Femur (tissue), 1 donor: ENCODE results near the gene SYNJ2BP.
"Not testable (repeated sequence)": the region's sequence is repeated elsewhere in the genome, so short reads cannot be mapped to it uniquely, and the experiment has no call there.

ENCODE experiments used
- DNase-seq: peaks from one replicate; pipeline ENCODE4 v3.0.0-alpha.2; 2017

Gene SYNJ2BP

DNA sequence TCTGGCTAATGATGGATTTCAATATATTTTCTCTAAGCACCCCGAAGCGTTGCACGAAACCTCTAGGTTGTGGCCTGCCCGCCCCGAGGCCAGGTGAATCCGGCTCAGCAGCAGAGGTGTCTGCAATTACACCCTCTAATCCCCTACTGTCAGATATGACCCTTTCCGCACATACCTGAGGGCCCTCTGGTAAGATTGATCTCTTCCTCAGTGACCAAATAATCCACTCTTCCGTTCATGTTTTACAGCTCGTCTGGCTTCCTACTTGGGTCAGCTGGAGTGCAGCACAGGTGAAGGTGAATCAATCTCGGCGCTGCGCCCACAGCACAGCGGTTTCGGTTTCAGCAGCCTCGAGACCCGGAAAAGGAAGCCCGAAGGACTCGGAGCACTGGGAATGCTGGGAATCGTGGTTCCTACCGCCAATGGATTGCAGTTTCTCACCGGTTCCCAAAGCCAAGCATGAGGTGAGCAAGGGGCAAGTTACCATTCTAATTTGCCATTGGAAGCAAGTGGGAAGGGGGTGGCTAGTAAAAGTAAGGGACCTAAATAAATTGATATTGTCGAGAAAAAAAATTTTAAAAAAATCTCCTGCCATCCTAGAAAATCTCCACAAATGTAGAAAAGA is at the start of gene SYNJ2BP:
Gene SYNJ2BP (minus strand): TSS at position 366 of the 625 bp plus-strand sequence. CDS start 127 bp downstream, at position 239.
- DNase-seq, result peak; percentile 73

- no peak for DNase-seq
Observed at GRCh38 chr14:70454731-70455130, 37.8 kb upstream of the SYNJ2BP start.

DNA sequence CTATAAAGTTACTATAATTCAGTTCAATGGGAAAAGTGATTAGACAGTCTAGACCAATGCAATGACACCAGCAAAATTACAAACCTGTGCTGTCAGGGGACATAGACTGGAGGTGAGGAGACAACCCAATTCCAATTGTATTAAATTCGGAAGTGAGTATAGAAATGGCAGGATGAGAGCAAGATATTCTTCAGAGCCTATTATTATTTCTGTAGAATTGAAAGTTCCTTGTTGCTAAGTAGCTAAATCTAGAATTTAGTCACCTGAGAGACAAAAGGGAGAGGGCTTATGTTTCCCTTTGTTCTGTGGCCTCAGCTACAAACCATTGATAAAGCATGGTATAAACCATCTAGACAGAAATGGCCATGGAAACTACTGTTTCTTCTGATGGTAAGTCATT is 35.0 kb upstream of the SYNJ2BP start, which contains the start of gene ADAM21:
Gene ADAM21 (plus strand): TSS at position 301 of the 400 bp plus-strand sequence. CDS start 5,326 bp downstream, outside the sequence.
- no peak for DNase-seq

GRCh38 chr14:70448633-70449340 is 31.9 kb upstream of the SYNJ2BP start:
- DNase-seq, result no peak

- DNase-seq, result no peak
Observed at GRCh38 chr14:70442750-70443149, 25.9 kb upstream of the SYNJ2BP start.

DNA sequence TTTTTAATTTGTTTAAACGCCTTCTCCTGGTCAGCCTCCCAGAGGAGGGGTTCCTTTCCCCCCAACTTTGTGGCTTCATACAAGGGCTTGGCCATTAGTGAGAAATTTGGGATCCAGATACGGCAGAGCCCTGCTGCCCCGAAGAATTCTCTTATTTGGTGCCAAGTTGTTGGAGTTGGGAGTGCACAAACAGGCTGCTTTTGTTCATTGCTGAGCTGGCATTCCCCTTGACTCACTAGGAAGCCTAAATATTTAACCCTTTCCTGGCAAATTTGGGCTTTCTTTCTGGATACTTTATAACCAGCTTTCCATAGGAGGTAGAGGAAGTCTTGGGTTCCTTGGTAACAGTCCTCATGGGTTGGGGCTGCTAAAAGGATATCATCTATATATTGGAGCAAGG is 24.8 kb upstream of the SYNJ2BP start:
- DNase-seq, result no peak

GRCh38 chr14:70436867-70437266 is 20.0 kb upstream of the SYNJ2BP start:
- no peak for DNase-seq

- not testable (repeated sequence) for DNase-seq
Observed at GRCh38 chr14:70426555-70426954, 9.7 kb upstream of the SYNJ2BP start.

DNA sequence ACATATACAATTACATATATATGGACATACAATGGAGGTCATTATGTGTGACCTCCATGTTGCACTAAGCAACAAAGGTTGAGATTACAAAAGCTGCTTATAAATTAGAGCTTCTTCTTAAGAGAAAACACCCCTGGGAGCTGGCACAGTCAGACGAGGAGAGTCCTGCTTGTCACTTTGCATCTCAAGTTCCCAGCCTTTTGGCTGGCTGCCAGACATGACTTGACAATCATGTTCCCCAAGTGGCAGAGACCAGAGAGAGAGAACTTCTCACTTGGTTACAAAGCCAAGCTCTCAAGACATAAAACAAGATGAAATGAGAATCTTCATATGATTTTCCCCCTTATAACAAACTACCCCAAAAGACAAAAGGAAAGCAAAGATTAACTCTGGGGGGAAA is 8.5 kb upstream of the SYNJ2BP start:
- DNase-seq, result peak; percentile 35

DNA sequence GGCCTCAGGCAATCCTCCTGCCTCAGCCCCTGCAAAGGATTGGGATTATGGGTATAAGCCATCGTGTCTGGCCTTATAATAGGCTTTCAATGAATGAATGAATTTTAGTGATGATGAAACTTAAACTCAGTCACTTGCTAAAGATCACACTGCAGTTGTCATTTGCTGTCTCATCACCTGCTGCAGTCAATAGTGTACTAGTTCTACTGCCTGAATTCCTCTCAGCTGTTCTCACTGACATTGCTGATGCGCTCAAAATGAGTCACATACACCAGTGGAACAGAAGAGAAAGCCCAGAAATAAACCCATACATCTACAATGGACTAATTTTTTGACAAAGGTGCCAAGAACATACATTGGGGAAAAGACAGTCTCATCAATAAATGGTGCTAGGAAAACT is 5.6 kb upstream of the SYNJ2BP start:
- DNase-seq, result no peak

- not testable (repeated sequence) for DNase-seq
Observed at GRCh38 chr14:70419270-70419931, 2.5 kb upstream of the SYNJ2BP start.

DNA sequence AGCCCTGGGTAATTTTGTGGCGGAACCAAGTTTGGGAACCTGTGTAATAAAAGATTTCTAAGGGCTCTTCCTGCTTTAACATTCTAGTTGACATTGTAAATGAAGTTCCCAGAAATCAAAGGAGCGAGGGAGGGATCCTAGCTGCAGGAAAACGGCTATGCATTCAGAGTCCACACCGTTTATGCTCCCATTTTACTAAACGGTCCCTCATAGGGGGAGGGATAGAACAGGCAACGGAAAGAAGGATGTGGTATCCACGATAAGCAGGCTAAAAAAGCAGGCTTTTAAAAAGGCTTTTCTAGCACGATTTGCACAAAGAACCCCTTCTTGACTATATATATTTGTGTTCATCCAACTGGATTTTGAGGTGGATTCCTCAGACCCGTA is 559 bp downstream of the SYNJ2BP start:
- DNase-seq, result no peak

- no peak for DNase-seq
Observed at GRCh38 chr14:70415788-70416187, 1.1 kb downstream of the SYNJ2BP start.

- no peak for DNase-seq
Observed at GRCh38 chr14:70407621-70408020, 9.3 kb downstream of the SYNJ2BP start.

DNA sequence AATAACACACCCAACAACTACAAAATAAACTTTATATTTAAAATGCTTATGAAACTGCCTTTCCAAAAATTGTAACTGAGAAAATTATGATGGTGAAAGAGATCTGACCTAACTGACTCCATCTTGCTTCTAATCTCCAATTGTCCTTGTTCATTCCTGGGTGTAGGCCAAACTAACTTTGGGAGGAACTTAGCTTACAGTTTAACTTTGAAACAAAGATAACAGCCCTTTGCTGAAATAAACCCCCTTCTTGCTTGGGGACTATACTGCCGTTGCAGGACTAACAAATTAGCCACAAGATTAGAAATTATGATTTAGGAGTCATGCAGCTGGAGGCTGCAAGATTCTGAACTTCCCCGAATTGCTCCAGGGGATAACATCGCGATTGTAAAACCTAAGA is 10.7 kb downstream of the SYNJ2BP start:
- DNase-seq, result not testable (repeated sequence)

GRCh38 chr14:70403335-70403734 is 13.6 kb downstream of the SYNJ2BP start:
- DNase-seq, result not testable (repeated sequence)

DNA sequence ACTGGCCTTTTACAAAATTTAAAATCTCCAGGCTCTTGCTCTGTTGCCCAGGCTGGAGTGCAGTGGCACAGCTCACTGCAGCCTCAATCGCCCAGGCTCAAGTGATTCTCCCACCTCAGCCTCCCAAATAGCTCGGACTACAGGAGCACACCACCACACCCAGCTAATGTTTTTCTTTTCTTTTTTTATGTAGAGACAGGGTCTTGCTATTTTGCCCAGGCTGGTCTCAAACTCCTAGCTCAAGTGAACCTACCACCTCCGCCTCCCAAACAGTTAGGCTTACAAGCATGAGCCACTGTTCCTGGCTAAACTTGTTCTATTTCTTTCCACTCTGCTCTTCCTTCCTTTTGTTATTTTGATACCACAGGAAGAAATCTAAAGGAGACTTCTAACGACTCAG is 15.2 kb downstream of the SYNJ2BP start:
- DNase-seq, result no peak

DNA sequence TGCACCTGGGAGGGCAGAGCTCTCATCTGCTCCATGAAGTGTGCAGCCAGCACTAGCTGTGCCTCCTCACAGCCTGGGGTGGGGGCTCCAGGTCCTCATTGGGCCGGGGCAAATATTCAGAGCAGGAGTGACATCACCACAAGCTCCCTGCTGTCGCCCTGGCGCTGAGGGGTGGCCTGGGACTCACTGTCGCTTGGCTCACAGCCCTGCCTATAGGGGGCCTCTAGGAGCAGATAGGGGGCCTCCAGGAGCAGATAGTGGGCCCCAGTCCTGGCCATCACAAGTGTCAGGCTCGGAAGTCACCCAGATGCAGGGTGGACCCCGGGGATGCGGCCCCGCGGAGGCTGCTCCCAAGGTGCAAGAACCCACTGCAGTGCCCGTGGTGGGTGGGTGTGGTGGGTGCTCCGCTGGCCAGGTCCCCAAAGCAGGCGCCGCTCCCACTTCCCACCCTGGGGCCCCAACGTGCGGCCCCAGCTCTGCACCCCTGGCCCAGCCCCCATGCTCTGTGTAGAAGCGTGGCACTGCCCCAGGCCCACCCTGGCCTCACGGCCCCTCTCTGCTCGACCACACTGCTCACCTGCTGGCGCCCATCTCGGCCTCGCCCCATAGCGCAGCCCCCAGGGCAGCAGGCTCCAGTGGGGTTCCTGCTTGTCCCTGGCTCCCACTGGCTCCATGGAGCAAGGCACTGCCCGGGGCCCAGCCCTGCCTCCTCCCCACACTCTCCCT is 18.0 kb downstream of the SYNJ2BP start:
- no peak for DNase-seq

GRCh38 chr14:70398280-70398679 is 18.6 kb downstream of the SYNJ2BP start:
- no peak for DNase-seq

DNA sequence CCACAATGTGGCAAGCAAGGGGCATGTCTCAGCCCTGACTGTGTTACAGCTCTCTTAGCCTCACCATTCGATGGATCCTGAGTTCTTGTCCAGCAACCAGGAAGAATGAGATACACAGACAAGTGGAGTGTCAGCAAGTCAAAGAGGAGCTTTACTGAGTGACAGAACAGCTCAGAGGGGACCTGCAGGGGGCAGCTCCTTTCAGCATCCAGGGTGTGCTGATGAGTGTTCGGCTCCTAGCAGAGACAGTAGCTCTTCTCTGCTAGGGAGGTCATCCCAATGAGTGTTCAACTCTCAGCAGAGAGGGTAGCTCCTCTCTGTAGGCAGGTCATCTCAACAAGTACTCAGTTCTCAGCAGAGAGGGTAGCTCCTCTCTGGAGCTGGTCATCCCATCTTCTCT is 19.1 kb downstream of the SYNJ2BP start:
- no peak for DNase-seq

DNA sequence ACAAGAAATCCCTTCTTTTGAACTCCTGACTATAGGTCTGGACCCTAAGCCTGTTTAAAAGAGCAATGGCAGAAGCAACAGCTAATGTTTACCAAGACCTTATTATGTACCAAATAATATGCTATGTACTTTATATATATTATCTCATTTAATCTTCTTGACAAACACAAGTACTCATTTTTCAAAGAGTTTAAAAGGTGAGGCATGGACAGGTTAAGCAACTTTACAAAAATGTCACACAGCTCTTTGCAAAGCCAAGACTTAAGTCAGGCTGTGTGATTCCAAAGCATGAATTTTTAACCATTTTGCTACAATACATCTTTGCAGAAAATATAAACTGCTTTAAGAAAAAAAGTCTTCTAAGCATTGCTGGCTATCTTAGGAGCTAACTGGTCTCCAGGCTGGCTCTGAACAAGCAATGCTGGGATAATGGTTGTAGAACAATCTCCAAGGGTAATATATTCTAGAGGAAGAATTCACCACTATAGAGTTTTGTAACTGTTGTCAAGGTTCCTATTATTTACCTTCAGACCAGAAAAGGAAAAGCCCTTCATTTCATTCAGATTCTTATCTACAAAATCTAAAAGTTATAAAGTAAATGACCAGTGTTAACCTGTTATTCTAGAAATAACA is 22.1 kb downstream of the SYNJ2BP start:
- DNase-seq, result no peak

DNA sequence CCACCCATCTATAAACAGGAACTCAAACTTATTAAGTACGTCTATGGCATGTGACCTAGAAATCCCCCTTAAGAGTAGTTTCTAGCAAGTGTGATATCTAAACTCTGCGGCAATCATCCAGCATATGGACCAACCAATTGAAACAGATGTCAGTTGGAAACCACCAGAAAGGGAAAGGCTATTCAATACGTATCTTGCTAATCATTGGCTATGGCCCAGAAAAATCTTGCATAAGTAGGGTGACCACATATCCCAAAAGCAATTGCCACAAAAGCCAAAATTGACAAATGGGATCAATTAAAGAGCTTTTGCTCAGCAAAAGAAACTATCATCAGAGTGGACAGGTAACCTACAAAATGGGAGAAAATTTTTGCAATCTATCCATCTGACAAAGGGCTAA is 24.2 kb downstream of the SYNJ2BP start:
- DNase-seq, result no peak
